HG03442 (cell line): ENCODE measurements around the gene TTC3.
"Not testable (repeated sequence)": the region's sequence is repeated elsewhere in the genome, so short reads cannot be mapped to it uniquely, and the experiment has no call there.

ENCODE experiments used
- ATAC-seq: cut with Tn5 transposase; IDR thresholded peaks from one replicate; pipeline ENCODE4 v1.9.1; 2021; ENCODE audit warnings: mild to moderate bottlenecking, moderate library complexity; ENCODE audit not compliant: unreplicated experiment

The TTC3 gene

GRCh38 chr21:37143392-37143791 lies 70.3 kb downstream of the TTC3 start:
- ATAC-seq: not testable (repeated sequence)

GRCh38 chr21:37145635-37146111 lies 72.6 kb downstream of the TTC3 start:
- no peak for ATAC-seq

- ATAC-seq: no peak
Observed at GRCh38 chr21:37146320-37147235, 73.5 kb downstream of the TTC3 start.

DNA sequence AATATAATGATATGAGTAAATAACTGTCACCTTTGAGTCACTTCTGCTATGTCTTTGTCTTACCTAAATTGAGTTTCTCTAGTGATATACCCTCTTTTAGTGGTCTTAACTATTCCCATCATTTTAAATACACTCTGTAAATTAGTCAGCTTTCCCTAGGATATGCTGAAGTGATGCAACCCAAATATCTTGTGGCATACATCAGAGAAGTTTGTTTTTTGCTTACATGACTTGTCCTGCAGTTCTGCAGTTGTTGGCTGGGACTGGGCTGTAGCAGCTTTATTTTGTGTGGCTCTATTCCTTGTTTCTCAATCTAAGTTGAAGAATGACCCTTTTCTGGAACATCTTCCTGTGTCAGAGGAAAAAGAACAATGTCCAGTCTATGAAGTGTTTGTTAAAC lies 76.4 kb downstream of the TTC3 start:
- no peak for ATAC-seq

DNA sequence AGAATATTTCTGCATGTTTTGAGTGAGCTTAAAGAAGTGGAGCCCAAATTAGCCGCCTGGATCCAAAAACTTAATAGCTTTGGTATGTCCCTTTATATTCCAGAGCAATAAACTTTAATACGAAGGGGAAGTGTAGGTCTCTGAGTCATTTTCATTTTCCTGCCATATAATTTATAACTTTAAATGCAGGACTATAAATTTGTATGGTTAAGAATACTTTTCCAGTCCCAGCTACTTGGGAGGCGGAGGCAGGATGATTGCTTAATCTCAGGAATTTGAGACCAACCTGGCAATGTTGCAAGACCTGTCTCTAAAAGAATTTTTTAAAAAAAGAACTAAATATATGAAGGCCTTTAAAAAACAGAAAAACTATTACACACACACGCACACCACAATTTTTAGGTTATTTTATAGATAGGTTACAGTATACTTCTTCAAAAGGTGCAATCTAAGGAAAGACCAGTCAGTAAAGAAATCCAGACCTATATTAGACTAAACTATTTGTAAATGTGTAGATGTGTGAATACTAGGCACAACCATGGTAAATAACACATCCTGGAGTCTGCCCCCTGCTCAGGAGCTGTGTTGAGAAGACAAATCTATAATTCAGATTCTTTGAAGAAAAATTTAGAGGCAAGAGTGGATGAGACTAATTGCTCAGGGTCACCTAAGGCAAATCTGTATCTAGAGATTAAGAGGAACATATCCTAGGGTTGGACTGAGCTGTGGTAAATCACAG lies 80.3 kb downstream of the TTC3 start:
- no peak for ATAC-seq

GRCh38 chr21:37153935-37154350 lies 80.9 kb downstream of the TTC3 start:
- ATAC-seq: no peak

- ATAC-seq: no peak
Observed at GRCh38 chr21:37155186-37155585, 82.1 kb downstream of the TTC3 start.

DNA sequence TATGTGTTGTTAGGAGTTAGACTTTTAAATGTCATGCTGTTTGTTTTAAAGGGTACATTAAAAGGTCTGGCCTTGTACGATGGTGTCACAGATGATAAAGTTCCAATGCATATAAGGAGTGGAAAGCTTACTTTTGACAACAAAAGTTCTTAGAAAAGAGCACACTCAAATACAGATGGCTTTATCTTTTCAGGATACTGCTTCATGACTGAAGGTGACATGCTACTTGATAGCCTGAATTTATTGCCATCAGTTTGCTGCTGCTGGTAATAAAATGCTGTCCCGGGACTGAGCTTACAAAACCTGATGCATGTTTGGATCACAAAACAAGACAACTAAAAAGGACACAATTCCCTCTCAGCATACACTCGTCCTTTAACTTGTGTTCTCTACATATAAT lies 84.9 kb downstream of the TTC3 start:
- ATAC-seq: no peak

DNA sequence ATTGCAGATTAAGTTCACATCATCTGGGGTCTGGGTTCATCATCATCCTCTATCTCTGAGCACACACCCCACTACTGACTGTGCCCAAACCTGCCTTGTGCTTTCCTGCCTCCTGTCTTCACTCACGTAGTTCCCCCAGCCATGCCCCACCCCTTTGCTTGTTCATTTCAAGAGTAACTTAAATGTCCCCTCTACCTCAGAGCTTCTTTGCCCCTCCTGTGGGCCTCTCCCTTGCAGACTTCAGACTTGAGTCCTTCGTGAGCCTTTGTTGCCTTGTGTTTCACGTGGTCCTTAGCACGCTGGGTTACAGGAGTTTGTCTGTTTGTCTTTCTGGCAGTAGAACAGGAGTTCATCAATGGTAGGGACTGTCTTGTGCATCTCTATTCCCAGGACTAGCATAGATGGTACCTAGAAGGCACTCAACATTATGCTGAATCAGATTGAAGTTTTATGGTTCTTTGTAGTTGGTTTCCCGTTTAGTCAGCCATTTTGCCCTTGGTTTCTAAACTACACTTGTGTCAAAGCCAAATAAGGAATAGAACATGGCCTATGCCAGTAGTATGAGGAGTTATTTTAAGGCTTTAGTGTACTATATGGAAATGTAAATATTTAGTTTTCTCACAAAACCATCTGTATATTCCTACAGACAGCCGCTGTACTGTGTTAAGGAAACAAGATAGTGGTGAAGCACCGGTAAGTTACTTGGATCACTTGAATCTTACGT lies 86.2 kb downstream of the TTC3 start:
- ATAC-seq: peak; percentile 64

DNA sequence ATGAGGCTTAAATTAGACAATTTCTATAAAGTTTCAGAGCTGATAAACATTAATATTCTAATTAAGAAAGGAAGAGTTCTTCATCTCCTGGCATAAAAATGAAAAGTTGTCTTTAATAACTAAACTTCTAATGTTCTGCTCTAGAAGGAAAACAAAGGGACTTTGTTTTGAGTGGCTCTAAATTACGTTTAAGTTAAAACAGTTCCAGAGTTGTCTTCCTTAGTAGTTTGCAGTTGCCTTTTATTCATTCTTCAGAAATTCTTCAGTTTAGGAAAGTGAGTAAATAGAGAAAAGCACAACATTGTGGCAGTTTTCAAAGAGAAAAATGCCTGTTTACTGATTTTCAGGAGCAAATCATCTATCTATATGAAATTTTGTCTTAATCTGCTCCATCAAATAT lies 86.9 kb downstream of the TTC3 start:
- no peak for ATAC-seq

DNA sequence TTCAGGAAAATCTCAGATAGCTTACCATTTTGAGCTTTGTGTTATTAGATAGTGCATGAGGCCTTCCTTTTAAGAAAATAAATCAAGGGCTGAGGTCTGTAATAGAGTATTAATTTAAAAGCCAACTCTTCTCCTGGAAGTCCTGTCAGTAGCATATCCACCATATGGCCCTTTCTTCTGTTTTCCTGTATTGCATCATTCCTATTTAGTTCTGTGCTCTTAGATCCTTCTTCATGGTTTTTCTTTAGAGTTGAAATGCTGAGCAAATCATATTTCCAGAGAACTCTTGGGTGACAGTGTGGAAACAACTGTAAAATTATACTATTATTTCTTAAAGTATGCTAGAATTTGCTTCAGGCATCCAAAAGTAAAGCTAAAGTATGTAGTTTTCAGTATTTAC lies 91.7 kb downstream of the TTC3 start:
- no peak for ATAC-seq

- ATAC-seq: no peak
Observed at GRCh38 chr21:37165586-37165985, 92.5 kb downstream of the TTC3 start.

DNA sequence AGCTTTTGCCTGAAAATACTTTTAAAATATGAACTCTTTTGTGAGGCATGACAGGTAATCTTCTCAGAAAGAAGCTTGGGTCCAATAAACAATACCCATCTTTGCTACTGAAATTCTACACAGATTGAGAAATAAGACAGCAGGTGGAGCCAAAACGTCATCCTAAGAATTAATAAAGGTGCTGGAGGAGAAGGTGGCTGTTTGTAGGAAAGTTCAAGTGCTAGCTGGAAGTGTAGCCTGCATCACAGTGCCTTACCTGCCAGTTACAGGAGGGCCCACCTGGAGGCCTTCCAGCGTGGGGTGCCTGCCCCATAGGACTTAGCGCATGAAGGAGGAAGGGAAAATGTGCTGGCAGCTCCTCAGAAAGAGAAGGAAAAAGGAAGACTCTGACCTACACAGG lies 93.7 kb downstream of the TTC3 start:
- no peak for ATAC-seq

DNA sequence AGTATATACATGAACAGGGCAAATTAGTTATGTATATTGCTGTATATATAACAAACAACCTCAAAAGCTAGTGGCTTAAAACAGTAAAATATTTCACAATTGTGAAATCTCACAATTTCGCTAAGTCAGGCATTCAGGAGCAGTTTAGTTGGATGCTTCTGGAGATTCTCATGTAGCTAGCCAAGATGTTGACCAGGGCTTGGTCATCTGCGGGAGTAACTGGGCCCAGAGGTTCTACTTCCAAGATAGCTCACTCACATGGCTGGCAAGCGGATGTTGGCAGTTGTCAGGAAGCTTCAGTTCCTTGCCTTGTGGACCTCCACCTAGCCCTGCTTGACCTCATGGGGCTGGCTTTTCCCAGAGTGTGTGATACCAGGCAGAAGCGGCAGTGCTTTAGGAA lies 95.6 kb downstream of the TTC3 start:
- no peak for ATAC-seq

- ATAC-seq: no peak
Observed at GRCh38 chr21:37172646-37173045, 99.6 kb downstream of the TTC3 start.

DNA sequence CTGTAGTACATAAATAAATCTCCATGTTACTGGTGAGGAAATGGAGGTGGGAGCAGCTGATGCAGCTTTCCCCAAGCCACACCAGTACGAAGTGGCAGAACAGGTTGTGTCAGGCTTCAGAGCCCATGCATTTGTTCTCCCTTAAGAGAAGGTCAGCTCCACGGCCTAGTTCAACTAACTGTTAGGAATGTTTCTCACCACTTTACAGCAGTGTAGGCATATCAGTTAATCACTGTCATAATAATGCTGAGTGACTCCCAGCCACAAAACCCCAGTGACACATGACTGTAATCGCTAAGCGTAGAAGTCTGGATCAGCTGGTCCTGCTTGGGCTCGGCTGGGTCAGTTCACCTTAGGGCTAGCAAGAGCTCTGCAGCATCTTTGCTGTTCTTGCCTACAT lies 103.7 kb downstream of the TTC3 start:
- no peak for ATAC-seq

- no peak for ATAC-seq
Observed at GRCh38 chr21:37181059-37181458, 108.0 kb downstream of the TTC3 start.

GRCh38 chr21:37182222-37182621 lies 109.2 kb downstream of the TTC3 start:
- no peak for ATAC-seq

DNA sequence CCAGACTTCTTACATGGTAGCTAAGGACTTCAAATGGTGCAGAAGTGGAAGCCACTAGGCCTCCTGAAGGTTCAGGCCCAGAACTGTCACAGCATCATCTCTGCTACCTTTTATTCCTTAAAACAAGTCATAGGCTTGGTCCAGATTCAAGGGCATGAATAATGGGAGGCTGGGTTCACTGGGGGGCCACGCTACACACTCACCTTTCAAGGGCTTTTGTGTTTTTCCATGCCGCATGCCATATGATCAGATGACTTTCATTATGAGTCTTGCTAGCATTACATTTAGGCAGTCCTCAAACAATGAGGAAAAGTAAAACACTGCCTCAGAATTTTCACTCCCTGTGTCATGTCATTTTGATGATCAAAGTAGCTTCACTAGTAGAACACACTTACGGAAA lies 110.7 kb downstream of the TTC3 start:
- ATAC-seq: no peak

GRCh38 chr21:37184784-37185593 lies 111.9 kb downstream of the TTC3 start:
- ATAC-seq: no peak

- no peak for ATAC-seq
Observed at GRCh38 chr21:37186983-37187382, 113.9 kb downstream of the TTC3 start.
